ENCODE data around the gene DPYD.

The DPYD gene

GRCh38 chr1:97895278-97895677, 25.6 kb downstream of the DPYD start:
- no peak overlapping the region for H3K9ac ChIP-seq (ENCODE audit: insufficient read length, low read depth)
- 0 out of 2 replicates have a peak, but pooled peaks cover 6% of the 10 kb centered on the region for H3K9me3 ChIP-seq (ENCODE audit: insufficient read depth, low read length)
- H3K27me3 ChIP-seq (ENCODE audit: insufficient read depth, insufficient read length) = no peaks in the 10 kb centered on the region
- no peaks in the 10 kb centered on the region for H3K36me3 ChIP-seq (ENCODE audit: insufficient read depth, insufficient read length, low read length)
- TF ChIP-seq YY1 (IDR thresholded peaks at IDR 0.05; ENCODE audit: insufficient read depth, insufficient read length) = no peak
- TF ChIP-seq SUZ12 (IDR thresholded peaks at IDR 0.05; ENCODE audit: extremely low read depth, insufficient read depth, insufficient read length) = no peak
- no peak overlapping the region for H3K4me3 ChIP-seq (ENCODE audit: insufficient read length, low read depth)
- no peak for DNase-seq (ENCODE audit: low read depth, low spot score)
- no peaks in the 10 kb centered on the region for H3K4me1 ChIP-seq (ENCODE audit: insufficient read depth, insufficient read length)

- no peak for DNase-seq (ENCODE audit: low read depth, low spot score)
- no peak overlapping the region for H3K4me3 ChIP-seq (ENCODE audit: insufficient read length, low read depth)
- no peak overlapping the region for H3K9ac ChIP-seq (ENCODE audit: insufficient read length, low read depth)
- no peaks in the 10 kb centered on the region for H3K36me3 ChIP-seq (ENCODE audit: insufficient read depth, insufficient read length, low read length)
- TF ChIP-seq SUZ12 (IDR thresholded peaks at IDR 0.05; ENCODE audit: extremely low read depth, insufficient read depth, insufficient read length) (no peak), ZNF274 (IDR thresholded peaks at IDR 0.05; ENCODE audit: low read depth, low read length) (no peak), YY1 (IDR thresholded peaks at IDR 0.05; ENCODE audit: insufficient read depth, insufficient read length) (no peak)
- H3K4me1 ChIP-seq (ENCODE audit: insufficient read depth, insufficient read length) = no peaks in the 10 kb centered on the region
- 0 out of 2 replicates have a peak, but pooled peaks cover 6% of the 10 kb centered on the region for H3K9me3 ChIP-seq (ENCODE audit: insufficient read depth, low read length)
- no peaks in the 10 kb centered on the region for H3K27me3 ChIP-seq (ENCODE audit: insufficient read depth, insufficient read length)
Observed at GRCh38 chr1:97893844-97894243, 27.0 kb downstream of the DPYD start.

- Histone ChIP-seq H3K9me3 (ENCODE audit: insufficient read depth, low read length) (no peaks in the 10 kb centered on the region), H3K27me3 (ENCODE audit: insufficient read depth, insufficient read length) (no peaks in the 10 kb centered on the region), H3K4me1 (ENCODE audit: insufficient read depth, insufficient read length) (no peaks in the 10 kb centered on the region), H3K4me3 (ENCODE audit: insufficient read length, low read depth) (no peak overlapping the region), H3K9ac (ENCODE audit: insufficient read length, low read depth) (no peak overlapping the region), H3K36me3 (ENCODE audit: insufficient read depth, insufficient read length, low read length) (no peaks in the 10 kb centered on the region)
- TF ChIP-seq ZNF274 (IDR thresholded peaks at IDR 0.05; ENCODE audit: low read depth, low read length) (no peak), SUZ12 (IDR thresholded peaks at IDR 0.05; ENCODE audit: extremely low read depth, insufficient read depth, insufficient read length) (no peak), YY1 (IDR thresholded peaks at IDR 0.05; ENCODE audit: insufficient read depth, insufficient read length) (no peak)
- no peak for DNase-seq (ENCODE audit: low read depth, low spot score)
Observed at GRCh38 chr1:97886199-97886598, 34.6 kb downstream of the DPYD start.

GRCh38 chr1:97883823-97884222, 37.0 kb downstream of the DPYD start:
- Histone ChIP-seq H3K9ac (ENCODE audit: insufficient read length, low read depth) (no peak overlapping the region), H3K4me1 (ENCODE audit: insufficient read depth, insufficient read length) (no peaks in the 10 kb centered on the region), H3K27me3 (ENCODE audit: insufficient read depth, insufficient read length) (no peaks in the 10 kb centered on the region), H3K4me3 (ENCODE audit: insufficient read length, low read depth) (no peak overlapping the region), H3K9me3 (ENCODE audit: insufficient read depth, low read length) (no peaks in the 10 kb centered on the region), H3K36me3 (ENCODE audit: insufficient read depth, insufficient read length, low read length) (no peaks in the 10 kb centered on the region)
- no peak for DNase-seq (ENCODE audit: low read depth, low spot score)
- TF ChIP-seq ZNF274 (IDR thresholded peaks at IDR 0.05; ENCODE audit: low read depth, low read length) (no peak), YY1 (IDR thresholded peaks at IDR 0.05; ENCODE audit: insufficient read depth, insufficient read length) (no peak), SUZ12 (IDR thresholded peaks at IDR 0.05; ENCODE audit: extremely low read depth, insufficient read depth, insufficient read length) (no peak)

- H3K9me3 ChIP-seq (ENCODE audit: insufficient read depth, low read length) = no peaks in the 10 kb centered on the region
- H3K9ac ChIP-seq (ENCODE audit: insufficient read length, low read depth) = no peak overlapping the region
- H3K27me3 ChIP-seq (ENCODE audit: insufficient read depth, insufficient read length) = no peaks in the 10 kb centered on the region
- no peak overlapping the region for H3K4me3 ChIP-seq (ENCODE audit: insufficient read length, low read depth)
- H3K36me3 ChIP-seq (ENCODE audit: insufficient read depth, insufficient read length, low read length) = no peaks in the 10 kb centered on the region
- H3K4me1 ChIP-seq (ENCODE audit: insufficient read depth, insufficient read length) = no peaks in the 10 kb centered on the region
- no peak for DNase-seq (ENCODE audit: low read depth, low spot score)
- TF ChIP-seq ZNF274 (IDR thresholded peaks at IDR 0.05; ENCODE audit: low read depth, low read length) = no peak
- TF ChIP-seq YY1 (IDR thresholded peaks at IDR 0.05; ENCODE audit: insufficient read depth, insufficient read length) = no peak
- no peak for TF ChIP-seq SUZ12 (IDR thresholded peaks at IDR 0.05; ENCODE audit: extremely low read depth, insufficient read depth, insufficient read length)
Observed at GRCh38 chr1:97877307-97877706, 43.5 kb downstream of the DPYD start.

- Histone ChIP-seq H3K27me3 (ENCODE audit: insufficient read depth, insufficient read length) (no peaks in the 10 kb centered on the region), H3K4me3 (ENCODE audit: insufficient read length, low read depth) (no peak overlapping the region), H3K9ac (ENCODE audit: insufficient read length, low read depth) (no peak overlapping the region)
Observed at GRCh38 chr1:97875996-97876395, 44.8 kb downstream of the DPYD start.

GRCh38 chr1:97870589-97870988, 50.2 kb downstream of the DPYD start:
- no peaks in the 10 kb centered on the region for H3K27me3 ChIP-seq (ENCODE audit: insufficient read depth, insufficient read length)
- no peak overlapping the region for H3K9ac ChIP-seq (ENCODE audit: insufficient read length, low read depth)
- peak; percentile 5 for DNase-seq (ENCODE audit: low read depth, low spot score)
- no peaks in the 10 kb centered on the region for H3K4me1 ChIP-seq (ENCODE audit: insufficient read depth, insufficient read length)
- no peaks in the 10 kb centered on the region for H3K9me3 ChIP-seq (ENCODE audit: insufficient read depth, low read length)
- TF ChIP-seq ZNF274 (IDR thresholded peaks at IDR 0.05; ENCODE audit: low read depth, low read length) = no peak
- no peak for TF ChIP-seq SUZ12 (IDR thresholded peaks at IDR 0.05; ENCODE audit: extremely low read depth, insufficient read depth, insufficient read length)
- TF ChIP-seq YY1 (IDR thresholded peaks at IDR 0.05; ENCODE audit: insufficient read depth, insufficient read length) = no peak
- H3K36me3 ChIP-seq (ENCODE audit: insufficient read depth, insufficient read length, low read length) = no peaks in the 10 kb centered on the region
- H3K4me3 ChIP-seq (ENCODE audit: insufficient read length, low read depth) = no peak overlapping the region

More at GRCh38 chr1:97875996-97876395, 44.8 kb downstream of the DPYD start:
- DNase-seq (ENCODE audit: low read depth, low spot score) = no peak
- Histone ChIP-seq H3K9me3 (ENCODE audit: insufficient read depth, low read length) (no peaks in the 10 kb centered on the region), H3K4me1 (ENCODE audit: insufficient read depth, insufficient read length) (no peaks in the 10 kb centered on the region), H3K36me3 (ENCODE audit: insufficient read depth, insufficient read length, low read length) (no peaks in the 10 kb centered on the region)
- TF ChIP-seq ZNF274 (IDR thresholded peaks at IDR 0.05; ENCODE audit: low read depth, low read length) (no peak), YY1 (IDR thresholded peaks at IDR 0.05; ENCODE audit: insufficient read depth, insufficient read length) (no peak), SUZ12 (IDR thresholded peaks at IDR 0.05; ENCODE audit: extremely low read depth, insufficient read depth, insufficient read length) (no peak)
